Measurements from ENCODE around the gene OR6M1.

DNA sequence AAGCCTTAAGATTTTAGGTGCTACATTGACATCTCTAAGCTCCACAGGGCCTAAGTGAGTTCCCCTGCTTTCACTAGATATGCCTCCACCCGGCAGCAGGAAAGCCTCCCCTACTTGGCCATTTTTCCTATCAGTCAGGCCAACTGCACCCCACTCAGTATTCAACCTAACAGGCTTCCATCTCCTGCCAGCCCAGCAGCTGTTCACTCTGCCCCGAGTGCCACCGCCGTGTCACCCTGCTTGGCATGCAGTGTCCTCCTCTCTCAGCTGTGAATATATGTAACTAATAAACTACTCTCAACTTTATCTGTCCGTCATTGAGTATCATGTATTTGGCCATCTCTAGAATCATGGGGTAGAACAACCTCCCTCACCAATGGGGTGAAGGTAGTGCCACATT lies 9.0 kb upstream of the OR6M1 start:
- TF ChIP-seq MAZ (IDR thresholded peaks at IDR 0.05; ENCODE audit: borderline replicate concordance, low read depth, low read length) (no peak), RFX5 (IDR thresholded peaks at IDR 0.05; ENCODE audit: low read depth, low read length) (no peak), USF2 (IDR thresholded peaks at IDR 0.05; ENCODE audit: low read depth, low read length) (no peak), POLR2A (IDR thresholded peaks at IDR 0.05; ENCODE audit: low read depth, low read length) (no peak), FOS (IDR thresholded peaks at IDR 0.05; ENCODE audit: low read depth, low read length) (no peak), MXI1 (IDR thresholded peaks at IDR 0.05; ENCODE audit: borderline replicate concordance, low read depth, low read length) (no peak), NFE2L2 (IDR thresholded peaks at IDR 0.05; ENCODE audit: low read depth, low read length) (no peak), MAFK (IDR thresholded peaks at IDR 0.05; ENCODE audit: low read depth, low read length) (no peak), ELK1 (IDR thresholded peaks at IDR 0.05; ENCODE audit: borderline replicate concordance, low read depth, low read length) (no peak), SMC3 (IDR thresholded peaks at IDR 0.05; ENCODE audit: low read depth, low read length) (no peak)
- TF ChIP-seq, protein P1, sequence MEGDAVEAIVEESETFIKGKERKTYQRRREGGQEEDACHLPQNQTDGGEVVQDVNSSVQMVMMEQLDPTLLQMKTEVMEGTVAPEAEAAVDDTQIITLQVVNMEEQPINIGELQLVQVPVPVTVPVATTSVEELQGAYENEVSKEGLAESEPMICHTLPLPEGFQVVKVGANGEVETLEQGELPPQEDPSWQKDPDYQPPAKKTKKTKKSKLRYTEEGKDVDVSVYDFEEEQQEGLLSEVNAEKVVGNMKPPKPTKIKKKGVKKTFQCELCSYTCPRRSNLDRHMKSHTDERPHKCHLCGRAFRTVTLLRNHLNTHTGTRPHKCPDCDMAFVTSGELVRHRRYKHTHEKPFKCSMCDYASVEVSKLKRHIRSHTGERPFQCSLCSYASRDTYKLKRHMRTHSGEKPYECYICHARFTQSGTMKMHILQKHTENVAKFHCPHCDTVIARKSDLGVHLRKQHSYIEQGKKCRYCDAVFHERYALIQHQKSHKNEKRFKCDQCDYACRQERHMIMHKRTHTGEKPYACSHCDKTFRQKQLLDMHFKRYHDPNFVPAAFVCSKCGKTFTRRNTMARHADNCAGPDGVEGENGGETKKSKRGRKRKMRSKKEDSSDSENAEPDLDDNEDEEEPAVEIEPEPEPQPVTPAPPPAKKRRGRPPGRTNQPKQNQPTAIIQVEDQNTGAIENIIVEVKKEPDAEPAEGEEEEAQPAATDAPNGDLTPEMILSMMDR (conservative IDR thresholded peaks at IDR 0.05; ENCODE audit: low read depth, low read length): no peak
